GM12872 (cell line): ENCODE data around the gene WWOX.
A peak's percentile ranks its signal among the peaks of the same experiment; 100 is the strongest.

Source experiments
- TF ChIP-seq, protein P1 (sequence below): IDR thresholded peaks from 3 replicates; pipeline ENCODE4 v1.5.1; 2011; ENCODE audit warnings: low read depth, mild to moderate bottlenecking, low read length, moderate library complexity; ENCODE audit not compliant: insufficient read depth

The WWOX gene

GRCh38 chr16:78925083-78925767, 825.8 kb downstream of the WWOX start:
- TF ChIP-seq, protein P1, sequence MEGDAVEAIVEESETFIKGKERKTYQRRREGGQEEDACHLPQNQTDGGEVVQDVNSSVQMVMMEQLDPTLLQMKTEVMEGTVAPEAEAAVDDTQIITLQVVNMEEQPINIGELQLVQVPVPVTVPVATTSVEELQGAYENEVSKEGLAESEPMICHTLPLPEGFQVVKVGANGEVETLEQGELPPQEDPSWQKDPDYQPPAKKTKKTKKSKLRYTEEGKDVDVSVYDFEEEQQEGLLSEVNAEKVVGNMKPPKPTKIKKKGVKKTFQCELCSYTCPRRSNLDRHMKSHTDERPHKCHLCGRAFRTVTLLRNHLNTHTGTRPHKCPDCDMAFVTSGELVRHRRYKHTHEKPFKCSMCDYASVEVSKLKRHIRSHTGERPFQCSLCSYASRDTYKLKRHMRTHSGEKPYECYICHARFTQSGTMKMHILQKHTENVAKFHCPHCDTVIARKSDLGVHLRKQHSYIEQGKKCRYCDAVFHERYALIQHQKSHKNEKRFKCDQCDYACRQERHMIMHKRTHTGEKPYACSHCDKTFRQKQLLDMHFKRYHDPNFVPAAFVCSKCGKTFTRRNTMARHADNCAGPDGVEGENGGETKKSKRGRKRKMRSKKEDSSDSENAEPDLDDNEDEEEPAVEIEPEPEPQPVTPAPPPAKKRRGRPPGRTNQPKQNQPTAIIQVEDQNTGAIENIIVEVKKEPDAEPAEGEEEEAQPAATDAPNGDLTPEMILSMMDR: peak; percentile 31; the same call in 1 of the 3 replicates

DNA sequence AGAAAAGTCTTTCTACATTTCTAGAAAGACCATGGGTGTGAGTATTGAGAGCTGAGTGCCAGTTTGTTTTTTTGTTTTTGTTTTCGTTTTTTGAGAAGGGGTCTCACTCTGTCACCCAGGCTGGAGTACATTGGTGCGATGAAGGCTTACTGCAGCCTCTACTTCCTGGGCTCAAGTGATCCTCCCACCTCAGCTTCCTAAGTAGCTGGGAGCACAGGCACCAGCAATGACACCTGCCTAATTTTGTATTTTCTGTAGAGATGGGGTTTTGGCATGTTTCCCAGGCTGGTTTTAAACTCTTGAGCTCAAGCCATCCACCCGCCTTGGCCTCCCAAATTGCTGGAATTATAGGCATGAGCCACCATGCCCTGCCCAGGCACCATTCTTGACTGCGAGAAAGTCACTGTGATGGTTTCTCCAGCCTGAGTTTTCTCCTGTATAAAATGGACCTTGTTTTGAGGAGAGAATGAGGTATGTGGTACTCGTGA, 827.3 kb downstream of the WWOX start:
- TF ChIP-seq, protein P1: no peak

GRCh38 chr16:78927766-78928165, 828.3 kb downstream of the WWOX start:
- TF ChIP-seq, protein P1: no peak

DNA sequence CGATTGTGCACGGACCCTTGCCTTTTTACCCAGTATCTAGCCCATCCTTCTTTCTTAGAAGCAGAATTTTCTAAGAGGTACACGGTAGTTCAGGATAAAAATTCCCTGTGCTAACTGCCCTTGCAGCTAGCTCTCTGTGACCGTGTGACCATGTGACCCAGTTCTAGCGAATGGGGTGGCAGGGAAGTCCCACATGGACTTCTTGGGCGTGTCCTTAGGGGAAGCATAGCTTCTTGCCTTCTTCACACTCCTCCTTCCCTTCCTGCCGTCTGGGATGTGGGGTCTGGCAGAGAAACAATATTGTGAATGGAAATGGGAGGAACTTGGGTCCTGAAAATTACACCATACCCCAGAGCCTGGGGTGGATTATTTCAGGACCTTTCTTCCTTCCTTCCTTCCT, 830.4 kb downstream of the WWOX start:
- TF ChIP-seq, protein P1: no peak

DNA sequence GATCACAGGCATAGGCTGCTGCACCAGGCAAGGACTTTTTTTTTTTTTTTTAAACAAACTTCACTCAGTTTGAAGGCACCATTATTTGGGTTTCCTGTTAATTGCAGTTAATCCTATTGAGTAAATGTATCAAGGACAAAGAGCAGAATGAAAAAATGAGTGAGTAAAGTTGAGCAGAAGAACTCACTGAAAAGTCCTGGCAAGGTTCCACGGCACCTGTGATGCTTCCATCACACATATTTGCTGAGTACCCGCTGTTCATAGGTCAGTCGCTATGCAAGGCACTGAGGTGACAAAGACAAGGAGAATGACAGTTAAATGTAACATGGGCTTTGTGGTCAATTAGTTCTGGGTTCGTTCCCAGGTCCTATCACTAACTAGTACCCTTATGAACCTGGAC, 831.1 kb downstream of the WWOX start:
- TF ChIP-seq, protein P1: no peak

DNA sequence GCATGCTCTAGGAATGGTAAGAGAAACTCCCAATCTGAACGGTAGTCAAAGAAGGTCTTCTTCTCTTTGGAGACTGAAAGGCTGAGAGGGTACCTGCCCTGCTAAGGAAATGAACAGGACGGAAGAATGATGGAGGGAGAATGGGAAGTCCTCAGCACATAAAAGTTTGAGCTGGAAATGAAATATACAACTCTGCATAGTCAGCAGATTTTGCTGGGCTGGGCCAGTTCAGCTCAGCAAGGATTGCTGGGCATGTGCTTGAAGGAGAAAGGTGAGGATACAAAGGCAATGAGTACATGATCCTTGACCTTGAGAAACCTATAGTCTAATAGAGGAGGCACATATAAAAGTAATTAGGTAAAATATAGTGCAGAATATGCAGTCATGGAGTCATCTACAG, 831.8 kb downstream of the WWOX start:
- TF ChIP-seq, protein P1: no peak

- TF ChIP-seq, protein P1: no peak
Measured at GRCh38 chr16:78931678-78932077, 832.2 kb downstream of the WWOX start.
